Activated CD4-positive, CD25-positive, alpha-beta regulatory T cell treated with anti-CD3 and anti-CD28 coated beads, Interleukin-2, amount 50 U/mL, for 72 hours (primary cell): ENCODE results near the gene ODAD3.
"Not testable (repeated sequence)": the region's sequence is repeated elsewhere in the genome, so short reads cannot be mapped to it uniquely, and the experiment has no call there.

Experiments used
- DNase-seq: peaks from one replicate; pipeline ENCODE4 v3.0.0; 2021

The ODAD3 gene

DNA sequence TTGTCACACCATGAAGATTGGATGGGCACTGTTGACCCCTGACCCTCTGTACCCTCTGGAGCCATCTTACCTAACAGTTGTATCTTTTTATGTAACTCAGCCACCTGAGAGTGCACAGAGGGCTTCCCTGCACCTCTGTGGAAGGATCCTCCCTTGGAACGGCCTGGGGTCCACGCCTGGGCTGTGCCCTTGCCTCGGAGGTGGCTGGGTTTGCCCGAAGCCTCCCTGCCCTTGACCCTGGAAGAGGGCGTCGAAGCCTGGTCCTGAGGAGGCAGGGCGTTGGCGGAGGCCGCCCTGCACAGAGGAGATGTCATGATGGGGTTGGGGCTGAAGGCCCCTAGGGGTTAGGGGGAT is 241 bp downstream of the ODAD3 start:
- DNase-seq = no peak

DNA sequence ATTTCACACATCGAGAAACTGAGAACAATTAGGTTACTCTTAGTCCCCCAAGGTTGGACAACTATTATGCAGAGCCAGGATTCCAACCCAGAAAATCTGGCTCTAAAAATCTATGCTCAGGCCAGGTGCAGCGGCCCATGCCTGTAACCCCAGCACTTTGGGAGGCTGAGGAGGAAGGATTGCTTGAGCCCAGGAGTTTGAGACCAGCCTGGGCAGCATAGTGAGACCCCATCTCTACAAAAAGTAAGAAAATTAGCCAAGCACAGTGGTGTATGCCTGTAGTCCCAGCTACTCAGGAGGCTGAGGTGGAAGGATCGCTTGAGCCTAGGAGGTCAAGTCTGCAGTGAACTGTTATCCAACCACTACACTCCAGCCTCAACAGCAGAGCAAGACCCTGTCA is 1.4 kb downstream of the ODAD3 start:
- not testable (repeated sequence) for DNase-seq

DNA sequence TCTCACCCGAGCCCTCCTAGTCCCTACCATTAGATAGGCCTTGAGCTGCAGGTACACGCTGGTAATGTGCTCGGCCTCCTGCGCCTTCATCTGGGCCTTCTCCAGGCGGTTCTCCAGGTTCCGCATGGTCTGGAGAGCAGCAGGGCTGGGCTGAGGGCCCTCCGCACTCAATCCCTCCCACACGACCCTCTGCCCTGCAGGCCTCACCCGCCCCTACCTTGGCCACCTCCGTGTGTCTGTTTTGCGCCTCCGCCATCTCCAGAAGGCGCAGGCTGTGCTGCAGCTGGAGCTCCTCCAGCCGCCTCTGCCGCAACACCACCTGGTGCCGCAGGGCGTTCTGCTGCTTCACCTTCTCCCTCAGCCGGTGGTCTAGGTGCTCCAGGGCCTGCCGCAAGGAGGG is 8.3 kb downstream of the ODAD3 start:
- DNase-seq = no peak

DNA sequence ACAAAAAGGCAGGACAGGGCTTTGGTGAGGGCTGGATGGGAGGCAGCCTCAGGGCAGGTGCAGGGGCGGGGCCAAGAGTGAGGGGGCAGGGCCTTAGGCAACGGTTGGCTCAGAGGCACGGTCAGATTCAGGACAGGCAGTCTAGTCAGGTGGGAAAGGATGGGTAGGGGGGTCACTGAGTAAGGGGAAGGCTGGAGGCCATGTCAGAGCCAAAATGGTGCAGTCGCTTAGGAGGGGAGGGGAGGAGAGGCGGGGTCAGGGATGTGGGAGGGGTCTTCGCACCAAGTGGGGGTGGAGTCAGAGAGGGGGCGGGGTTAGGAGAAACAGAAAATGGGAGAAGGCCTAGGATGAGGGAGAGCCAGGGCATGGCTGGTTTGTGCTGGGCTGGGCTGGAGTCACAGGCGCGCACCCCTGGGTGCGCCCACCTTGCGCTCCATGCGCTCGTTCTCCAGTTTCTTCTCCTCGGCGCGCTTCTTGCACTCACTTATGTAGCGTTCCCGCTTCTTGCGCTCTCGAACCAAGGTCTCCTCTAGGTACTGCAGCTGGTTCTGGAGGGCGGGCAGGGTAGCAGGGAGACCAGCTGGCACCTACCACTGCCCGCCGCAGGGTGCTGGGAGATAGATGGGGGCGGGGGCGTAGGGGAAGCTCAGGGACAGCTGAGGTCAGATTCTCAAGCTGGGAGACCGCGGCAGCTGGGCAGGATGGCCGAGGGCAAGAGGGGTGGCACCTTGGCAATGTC is 9.0 kb downstream of the ODAD3 start:
- no peak for DNase-seq

DNA sequence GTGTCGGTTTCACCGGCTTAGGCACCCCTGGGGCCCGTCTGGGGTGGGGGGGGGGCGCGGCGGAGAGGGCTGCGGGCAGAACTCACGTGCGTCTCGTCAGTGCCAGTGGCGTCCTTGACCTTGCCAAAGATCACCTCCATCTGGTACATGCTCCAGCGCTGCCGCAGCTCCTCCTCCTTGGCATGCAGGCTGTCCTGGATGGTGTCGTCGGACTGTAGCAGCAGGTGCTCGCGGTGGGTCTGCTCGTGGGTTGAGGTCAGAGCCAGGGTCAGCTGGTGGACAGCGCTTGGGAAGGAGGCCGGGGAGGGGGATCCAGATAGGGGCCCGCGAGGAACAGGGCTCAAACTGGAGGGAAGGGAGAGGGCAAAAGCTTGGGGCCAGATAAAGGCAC is 11.1 kb downstream of the ODAD3 start:
- no peak for DNase-seq

DNA sequence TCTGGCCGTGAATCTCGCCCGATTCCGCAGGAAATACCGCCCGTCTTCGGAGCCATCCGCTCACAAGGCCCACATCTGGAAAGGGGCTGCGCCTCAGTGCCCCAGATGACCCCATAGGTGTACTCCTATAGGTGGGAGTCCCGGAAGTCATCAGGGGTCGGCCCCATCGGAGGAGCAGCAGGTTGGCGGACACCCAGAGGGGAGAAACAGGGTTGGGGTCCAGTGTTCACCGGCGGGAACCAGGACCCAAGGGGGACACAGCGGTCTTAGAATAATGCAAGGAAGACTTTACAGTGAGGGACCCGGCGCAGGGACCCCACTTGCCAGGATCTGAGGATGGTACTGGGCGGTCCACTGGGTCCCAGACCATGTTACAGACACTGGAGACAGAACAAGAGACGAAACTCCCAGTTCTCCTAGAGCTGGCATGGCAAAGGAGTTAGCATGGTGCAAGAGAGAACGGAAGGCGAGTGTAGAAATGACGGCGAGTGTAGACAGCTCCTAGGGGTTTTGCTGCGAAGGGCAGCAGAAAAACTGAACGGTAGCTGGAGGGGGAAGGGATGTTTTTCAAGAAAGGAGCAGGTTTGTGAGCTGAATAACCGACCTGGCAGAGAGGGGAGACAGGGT is 11.6 kb downstream of the ODAD3 start:
- DNase-seq = no peak

DNA sequence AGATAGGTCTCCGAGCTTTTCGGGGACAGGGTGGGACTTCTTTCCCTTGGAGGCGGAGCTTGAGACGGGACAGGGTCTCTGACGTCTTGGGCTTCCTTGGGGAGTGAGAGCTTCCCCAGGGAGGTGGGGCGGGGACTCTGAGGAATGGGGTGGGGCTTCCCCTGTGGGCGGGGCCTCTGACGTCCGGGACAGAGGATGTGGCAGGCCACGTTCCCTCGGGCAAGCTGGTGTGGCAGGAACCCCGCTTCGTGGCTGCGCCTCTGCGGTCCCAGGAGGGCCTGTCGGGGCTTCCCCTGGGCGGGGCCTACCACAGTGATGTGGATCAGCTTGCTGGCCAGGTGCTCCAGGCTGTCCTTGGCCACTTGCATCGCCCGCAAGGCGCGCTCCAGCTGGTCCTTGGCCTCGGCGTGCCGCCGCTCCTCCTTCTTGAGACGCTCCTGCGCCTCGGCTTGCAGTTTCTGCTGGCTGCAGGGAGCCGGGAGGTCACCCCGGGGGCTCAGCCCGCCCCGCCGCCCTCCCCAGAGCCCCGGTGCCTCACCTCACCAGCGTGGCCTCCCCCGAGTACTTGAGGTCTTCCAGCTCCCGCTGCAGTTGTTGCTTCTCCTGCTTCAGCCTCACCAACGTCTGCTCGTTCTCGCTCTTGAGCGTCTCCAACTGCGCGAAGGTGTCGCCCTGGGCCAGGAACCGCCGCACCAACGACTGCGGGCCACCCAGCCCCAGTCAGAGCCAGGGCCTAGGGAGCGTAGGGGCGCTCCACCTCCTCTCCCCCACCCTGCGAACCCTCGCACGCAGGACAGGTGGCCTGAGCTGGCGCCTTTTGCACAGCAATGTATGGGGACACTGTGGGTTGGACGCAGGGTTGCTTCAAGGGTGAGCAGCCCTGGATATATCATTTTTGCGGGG is 12.5 kb downstream of the ODAD3 start:
- DNase-seq = peak; percentile 80

DNA sequence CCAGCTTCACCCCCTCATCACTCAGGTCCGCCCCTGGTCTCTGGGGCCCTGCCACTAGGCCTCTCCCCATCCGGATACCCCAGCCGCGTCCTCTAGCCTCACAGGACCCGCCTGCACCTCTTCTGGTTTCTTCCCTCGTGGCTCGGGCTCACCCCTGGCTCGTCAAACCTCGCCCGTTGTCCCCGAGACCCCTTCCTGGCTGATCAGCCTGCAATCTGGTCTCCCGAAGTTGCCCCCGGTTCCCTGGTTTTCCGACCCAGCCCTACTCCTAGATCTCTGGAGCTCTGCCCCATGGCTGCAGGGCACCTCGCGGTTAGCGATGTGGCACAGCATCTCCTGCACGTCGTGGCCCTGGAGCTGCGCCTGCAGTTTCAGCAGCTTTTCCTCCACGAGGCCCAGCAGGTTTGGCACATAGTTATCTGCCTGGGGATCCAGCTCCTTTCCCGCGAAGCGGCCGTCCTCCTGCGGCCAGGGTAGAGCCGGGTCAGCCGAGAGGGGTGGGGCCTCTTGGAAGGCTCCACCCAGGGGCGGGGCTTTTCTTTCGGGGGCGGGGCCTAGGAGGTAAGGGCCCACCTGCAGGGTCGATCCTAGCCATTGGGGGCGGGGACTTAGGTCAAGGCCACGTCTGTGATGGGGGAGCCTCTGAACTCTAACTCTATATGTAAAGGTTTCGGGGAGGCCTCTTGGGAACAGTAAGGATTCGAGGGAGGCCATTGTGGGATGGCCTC is 13.4 kb downstream of the ODAD3 start:
- peak; percentile 55 for DNase-seq

DNA sequence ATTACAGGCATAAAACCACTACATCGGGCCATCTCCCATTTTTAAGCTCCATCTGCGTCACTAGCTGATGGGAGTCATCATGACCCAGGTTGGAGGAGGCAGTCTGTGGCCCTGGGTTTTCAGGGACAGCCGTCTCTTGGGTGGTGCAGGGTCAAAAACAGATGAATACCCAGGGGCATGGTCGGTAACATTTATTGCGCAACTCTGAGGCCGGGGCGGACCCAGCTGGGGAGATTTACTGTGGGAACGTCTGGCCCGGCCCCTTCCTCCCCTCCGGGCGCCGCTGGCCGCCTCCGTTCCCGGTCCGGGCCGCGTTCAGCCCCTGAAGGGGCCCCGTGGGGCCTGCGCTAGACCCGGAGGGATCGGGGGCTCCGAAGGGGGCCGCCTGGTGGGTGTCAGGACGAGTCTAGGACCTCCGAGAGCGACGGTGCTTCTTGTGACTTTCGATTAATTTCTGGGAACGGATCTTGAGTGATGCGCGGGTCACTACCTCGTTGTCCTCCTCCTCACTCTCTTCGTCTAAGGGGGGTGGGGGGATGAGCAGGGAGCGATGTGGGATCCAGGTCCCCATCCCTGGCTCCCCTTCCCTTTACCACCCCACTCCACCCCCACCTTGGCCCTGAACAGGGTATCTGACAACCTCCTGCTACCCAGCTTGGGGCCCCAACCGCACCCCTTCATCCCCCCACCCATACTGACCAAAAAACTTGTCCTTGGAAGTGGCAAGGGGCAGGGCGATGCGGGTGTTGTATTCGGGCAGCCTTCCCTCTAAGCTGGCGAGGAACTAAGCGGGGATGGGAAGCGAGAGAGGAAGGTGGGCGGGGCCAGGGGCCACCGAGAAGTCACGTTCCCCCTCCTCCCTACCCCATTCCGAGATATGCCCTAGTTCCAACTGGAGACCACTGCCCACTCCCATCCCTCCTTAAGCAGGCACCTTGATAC is 14.2 kb downstream of the ODAD3 start:
- no peak for DNase-seq

DNA sequence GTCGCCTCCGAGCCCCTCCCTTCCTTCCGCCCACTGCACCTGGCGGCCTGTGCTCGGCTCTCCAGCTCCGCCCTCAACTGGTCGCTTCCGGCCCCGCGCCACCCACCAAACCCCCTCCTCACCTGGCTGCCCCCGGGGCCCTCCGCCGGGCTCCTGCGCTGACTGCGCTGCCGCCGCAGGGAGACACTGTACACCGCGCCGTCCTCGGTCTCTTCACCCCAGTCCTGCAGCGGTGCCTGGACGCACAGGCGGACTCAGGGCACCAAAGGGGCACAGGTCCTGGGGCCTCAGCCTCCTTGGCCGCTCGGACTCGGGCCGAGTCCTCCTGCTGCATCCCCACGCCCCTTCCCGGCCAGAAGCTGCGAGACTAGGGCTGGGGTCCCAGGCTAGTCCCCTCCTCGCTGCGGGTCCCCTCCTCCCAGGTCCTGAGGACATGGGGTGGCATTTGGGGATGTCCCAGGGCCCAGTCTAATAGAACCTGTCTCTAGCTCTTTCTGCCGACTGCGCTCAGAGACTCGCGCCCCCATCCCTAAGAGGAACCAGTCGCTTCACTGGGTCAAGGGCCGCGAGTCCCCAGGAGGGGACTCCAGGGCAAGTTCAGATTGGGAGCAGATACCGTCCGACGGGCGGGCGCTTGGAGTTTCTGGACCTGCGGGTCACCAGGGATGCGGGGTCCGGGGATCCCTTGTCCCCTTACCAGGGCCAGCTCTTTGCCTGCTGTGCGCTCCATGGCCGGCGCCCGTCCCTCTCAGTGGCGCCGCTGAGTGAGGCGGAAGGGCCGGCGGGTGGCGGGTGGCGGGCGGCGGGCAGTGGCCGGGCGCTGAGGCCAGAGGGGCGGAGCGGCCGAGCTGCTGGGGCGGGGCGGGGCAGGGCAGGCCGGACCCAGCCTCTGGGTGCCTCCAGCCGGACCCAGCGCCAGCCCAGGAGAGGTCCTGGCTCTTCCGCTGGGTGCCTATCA is 16.1 kb downstream of the ODAD3 start, which contains the start of gene RGL3:
RGL3 (minus strand) TSS at position 766 of the 958 bp plus-strand sequence; CDS start at position 730, 36 bp downstream.
- DNase-seq = no peak

DNA sequence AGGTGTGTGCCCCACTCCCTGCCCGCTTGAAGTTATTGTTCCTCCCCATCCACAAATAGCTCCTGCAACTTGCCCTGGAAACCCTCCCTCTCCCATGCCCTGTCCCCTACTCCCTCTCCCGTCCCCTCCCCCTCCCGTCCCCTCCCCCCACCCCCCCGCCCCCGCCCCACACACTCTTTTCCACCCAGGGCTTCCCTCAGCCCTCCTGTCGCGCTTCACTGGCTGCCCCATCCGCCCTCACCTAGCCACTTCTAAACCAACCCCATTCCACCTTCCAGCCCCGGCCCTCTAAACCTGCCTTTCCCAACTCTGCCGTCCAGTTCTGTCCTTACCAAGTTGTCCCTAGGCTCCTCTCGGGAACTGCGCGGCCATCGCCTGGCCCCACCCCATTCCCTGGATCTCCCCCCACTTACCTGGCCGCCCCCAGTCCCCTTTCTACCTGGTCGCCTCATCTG is 16.8 kb downstream of the ODAD3 start:
- DNase-seq = no peak

DNA sequence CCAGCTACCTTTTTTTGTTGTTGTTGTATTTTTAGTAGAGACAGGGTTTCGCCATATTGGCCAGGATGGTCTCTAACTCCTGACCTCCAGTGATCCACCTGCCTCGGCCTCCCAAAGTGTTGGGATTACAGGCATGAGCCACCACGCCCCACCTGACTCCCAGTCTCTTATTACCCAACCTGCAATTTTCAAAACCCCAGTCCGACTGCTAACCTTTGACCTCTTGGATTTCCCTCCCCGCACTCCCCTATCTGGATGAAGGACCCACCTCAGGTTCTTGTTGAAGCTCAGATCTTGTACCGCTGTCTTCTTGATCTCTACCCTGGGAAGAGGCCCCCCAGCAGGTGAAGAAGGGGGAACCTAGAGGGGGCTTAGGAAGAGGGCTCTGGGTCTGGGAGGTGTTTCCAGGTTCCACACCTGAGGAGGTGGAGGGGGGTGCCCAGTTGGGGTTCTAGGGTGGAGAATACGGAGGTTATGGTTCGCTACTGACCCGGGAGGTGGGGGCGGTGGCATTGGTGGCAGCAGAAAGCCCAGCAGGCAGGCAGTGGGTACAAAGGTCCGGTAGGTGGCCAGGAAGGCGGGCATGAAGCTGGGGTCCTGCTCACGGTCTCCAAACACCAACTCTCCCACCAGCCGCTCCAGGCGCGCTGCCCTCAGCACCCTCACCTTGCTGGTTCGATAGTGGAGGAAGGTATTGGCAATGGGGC is 18.4 kb downstream of the ODAD3 start:
- DNase-seq = no peak

DNA sequence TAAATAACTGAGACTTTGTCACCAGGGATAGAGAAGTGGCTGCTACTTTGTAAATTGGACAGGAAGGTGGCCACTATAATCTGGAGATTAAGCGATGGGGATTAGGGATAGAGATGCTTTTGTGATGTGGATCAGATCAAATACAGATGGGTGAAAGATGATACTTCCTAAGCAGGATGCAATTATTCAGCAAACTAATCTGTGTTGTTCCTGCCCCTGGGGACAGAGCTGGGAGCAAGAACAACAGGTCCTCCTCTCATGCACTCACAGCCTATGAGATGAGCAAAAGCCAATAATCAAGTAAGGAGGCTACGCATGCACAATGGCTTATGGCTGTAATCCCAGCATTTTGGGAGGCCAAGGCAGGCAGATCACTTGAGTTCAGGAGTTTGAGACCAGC is 20.4 kb downstream of the ODAD3 start:
- no peak for DNase-seq

DNA sequence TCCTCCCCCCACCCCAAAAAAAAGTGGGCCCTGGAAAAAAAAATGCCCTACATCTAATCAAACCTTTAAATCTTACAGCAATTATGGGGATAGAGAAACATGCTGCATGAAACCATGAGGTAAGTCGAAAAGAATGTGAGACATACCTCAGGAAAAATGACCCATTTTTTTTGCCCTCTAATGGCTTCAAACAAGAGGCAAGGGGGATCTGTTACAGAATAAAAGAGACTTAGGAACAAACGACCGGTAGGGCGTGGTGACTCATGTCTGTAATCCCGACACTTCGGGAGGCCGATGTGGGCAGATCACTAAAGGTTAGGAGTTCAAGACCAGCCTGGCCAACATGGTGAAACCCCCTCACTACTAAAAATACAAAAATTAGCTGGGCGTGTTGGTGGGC is 24.2 kb downstream of the ODAD3 start:
- no peak for DNase-seq

DNA sequence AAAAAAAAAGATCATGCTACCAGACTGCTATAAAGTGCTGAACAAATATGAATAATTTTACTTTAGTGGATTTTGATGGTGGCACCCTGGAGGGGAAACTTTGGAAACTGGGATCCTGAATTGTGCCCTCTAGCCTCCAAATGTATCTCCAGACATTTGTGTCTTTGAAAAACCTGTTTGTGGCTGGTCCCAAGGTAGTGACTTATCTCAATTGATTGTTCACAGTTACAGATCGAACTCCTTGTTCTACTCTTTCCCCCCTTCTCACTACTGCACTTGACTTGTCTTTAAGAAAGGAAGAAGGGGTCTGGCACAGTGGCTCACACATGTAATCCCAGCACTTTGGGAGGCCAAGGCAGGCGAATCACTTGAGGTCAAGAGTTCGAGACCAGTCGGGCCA is 26.3 kb downstream of the ODAD3 start:
- no peak for DNase-seq

DNA sequence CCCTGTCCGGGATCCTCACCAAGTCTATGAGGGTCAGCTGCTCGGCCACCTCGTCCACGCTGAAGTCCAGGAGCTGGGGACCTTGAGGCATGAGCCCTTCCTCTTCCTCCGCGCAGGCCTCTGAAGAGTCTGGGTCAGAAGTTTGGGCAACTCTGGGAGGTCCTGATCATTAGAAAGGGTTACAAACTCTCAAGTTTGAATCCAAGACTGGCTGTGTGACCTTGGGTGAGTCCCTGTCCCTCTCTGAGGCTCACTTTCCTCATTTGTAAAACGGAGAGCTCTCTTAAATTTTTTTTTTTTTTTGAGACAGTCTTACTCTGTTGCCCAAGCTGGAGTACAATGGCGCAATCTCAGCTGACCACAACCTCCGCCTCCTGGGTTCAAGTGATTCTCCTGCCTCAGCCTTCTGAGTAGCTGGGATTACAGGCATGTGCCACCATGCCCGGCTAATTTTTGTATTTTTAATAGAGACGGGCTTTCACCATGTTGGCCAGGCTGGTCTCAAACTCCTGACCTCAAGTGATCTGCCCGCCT is 28.2 kb downstream of the ODAD3 start:
- DNase-seq = not testable (repeated sequence)

DNA sequence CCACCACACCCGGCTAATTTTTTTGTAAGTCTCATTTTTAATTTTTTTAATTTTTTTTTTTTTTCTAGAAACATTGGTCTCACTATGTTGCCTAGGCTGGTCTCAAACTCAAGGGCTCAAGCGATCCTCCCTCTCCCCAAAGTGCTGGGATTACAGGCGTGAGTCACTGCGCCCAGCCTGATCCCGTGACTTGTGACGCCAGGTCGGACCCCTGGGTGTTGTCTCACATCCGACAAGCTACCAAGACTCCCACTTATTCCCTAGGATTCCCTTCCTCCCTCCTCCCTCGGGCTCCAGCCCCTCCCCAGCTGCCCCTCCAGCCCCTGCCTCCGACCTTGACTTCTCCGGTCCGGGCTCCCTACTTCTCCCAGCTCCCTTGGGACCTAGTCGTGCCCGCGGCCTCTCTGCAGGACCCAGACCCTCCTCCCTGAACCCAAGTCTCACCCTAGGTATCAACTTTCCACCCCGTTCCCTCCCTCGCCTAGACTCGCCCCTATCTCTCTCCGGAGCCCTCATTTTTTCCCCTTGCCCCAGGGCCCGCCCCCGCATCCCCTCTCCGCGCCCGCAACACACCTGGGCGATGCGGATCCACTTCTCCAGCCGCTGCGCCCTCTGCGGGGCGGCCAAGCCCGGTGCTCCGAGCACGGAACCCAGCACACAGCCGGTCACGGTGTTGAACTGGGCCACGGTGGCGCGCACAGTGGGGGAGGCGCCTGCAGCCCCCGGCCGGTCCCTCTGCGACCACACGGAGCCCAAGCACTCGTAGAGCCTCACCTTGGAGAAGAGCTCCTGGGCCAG is 28.9 kb downstream of the ODAD3 start:
- DNase-seq = peak; percentile 34

DNA sequence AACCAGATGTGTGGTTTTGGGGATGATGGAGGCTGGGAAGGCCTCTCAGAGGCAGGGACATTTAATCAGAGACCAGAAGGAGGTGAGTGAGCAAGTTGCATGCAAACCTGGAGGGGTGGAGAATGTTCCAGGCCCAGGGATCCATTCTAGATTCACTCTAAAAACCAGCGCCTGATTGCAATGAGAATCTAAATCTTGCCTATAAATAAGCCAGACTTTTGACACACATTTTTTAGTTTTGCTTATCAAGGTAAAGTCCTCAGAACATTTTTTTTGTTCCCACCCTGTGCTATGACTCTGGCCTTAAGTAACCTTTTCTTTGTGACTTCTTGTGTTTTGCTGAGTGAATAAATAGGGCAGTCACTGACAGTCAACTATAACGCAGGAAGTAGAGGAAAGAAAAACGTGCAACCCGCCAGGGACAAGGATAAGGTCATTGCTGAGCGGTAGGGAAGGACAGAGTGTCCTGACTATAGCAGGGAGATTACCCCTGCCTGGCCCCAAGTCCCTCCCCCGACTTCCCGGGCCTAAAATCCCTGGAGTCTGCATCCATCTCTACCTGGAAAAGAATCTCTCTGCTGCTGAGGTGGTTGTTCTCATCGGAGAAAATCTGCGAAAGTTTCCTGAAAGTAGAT is 30.2 kb downstream of the ODAD3 start:
- no peak for DNase-seq
